ENCODE data around the gene PACRG. TPM values are rescaled to one million over a fixed set of nuclear protein-coding genes. Genes with fewer than 3 reads are reported as not detected.

The PACRG gene
- total RNA-seq, 1 experiment from 2014 or later, result 0.44 TPM

DNA sequence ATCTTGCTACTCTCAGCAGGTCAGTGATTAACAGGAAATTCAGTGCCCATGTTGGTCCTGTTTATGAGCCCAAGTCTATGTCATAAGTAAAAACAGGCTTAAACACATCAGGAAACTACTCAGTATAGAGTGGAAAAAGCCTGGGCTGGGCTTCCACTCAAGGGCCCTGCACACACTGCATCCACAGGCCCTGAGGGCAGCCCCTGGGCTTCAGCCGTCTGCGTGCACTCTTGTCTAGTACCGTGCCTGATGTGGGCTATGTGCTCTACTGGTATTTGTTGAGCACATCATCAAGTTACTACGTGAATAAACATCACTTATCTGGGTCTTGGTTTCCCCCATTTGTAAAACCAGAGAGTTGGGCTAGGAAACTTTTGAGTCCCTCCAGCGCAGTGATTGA lies 135.2 kb downstream of the PACRG start:
- ATAC-seq (no peak), DNase-seq (ENCODE audit: low spot score) (no peak)
- H3K27me3 Mint-ChIP-seq (ENCODE audit: low read depth), result peaks cover 6% of the 10 kb centered on the region; the same call in 1 of the 2 replicates
- POLR2A ChIA-PET, result no interaction called here
- CTCF ChIA-PET, result no interaction called here
- peaks cover 13% of the 10 kb centered on the region for H3K9me3 Mint-ChIP-seq
- H3K4me1 Mint-ChIP-seq, result peaks cover 10% of the 10 kb centered on the region
- H3K36me3 Mint-ChIP-seq, result peaks cover 12% of the 10 kb centered on the region; the same call in 1 of the 2 replicates
- no peak overlapping the region for H3K27ac Mint-ChIP-seq
- no peak overlapping the region for H3K4me3 Mint-ChIP-seq
- TF ChIP-seq ZNF671 (CRISPR knock-in tag; IDR thresholded peaks at IDR 0.05), result no peak
- no peak for TF ChIP-seq NFE2L1 (CRISPR knock-in tag; IDR thresholded peaks at IDR 0.05)
- no peak for TF ChIP-seq RELA (CRISPR knock-in tag; IDR thresholded peaks at IDR 0.05; ENCODE audit: borderline replicate concordance)
- no peak for TF ChIP-seq FOXP1 (CRISPR knock-in tag; IDR thresholded peaks at IDR 0.05; ENCODE audit: borderline replicate concordance)
- TF ChIP-seq ZBTB21 (CRISPR knock-in tag; IDR thresholded peaks at IDR 0.05; ENCODE audit: borderline replicate concordance), result no peak
- TF ChIP-seq, protein P1, sequence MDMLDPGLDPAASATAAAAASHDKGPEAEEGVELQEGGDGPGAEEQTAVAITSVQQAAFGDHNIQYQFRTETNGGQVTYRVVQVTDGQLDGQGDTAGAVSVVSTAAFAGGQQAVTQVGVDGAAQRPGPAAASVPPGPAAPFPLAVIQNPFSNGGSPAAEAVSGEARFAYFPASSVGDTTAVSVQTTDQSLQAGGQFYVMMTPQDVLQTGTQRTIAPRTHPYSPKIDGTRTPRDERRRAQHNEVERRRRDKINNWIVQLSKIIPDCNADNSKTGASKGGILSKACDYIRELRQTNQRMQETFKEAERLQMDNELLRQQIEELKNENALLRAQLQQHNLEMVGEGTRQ (CRISPR knock-in tag; IDR thresholded peaks at IDR 0.05), result no peak
- TF ChIP-seq ZNF416 (CRISPR knock-in tag; IDR thresholded peaks at IDR 0.05), result no peak
- no peak for TF ChIP-seq CREM (CRISPR knock-in tag; IDR thresholded peaks at IDR 0.05)
- no peak for TF ChIP-seq CTCF (IDR thresholded peaks at IDR 0.05)

GRCh38 chr6:162863821-162864220 lies 136.0 kb downstream of the PACRG start:
- peaks cover 6% of the 10 kb centered on the region; the same call in 1 of the 2 replicates for H3K27me3 Mint-ChIP-seq (ENCODE audit: low read depth)
- H3K9me3 Mint-ChIP-seq, result 0 out of 2 replicates have a peak, but pooled peaks cover 7% of the 10 kb centered on the region
- no peak overlapping the region for H3K27ac Mint-ChIP-seq
- POLR2A ChIA-PET, result no interaction called here
- CTCF ChIA-PET, result no interaction called here
- no peak for ATAC-seq
- no peak overlapping the region for H3K4me3 Mint-ChIP-seq
- DNase-seq (ENCODE audit: low spot score), result no peak
- peaks cover 7% of the 10 kb centered on the region; the same call in 1 of the 2 replicates for H3K36me3 Mint-ChIP-seq
- H3K4me1 Mint-ChIP-seq, result peaks cover 8% of the 10 kb centered on the region
- TF ChIP-seq ZNF396 (CRISPR knock-in tag; IDR thresholded peaks at IDR 0.05; ENCODE audit: borderline replicate concordance) (no peak), SP1 (CRISPR knock-in tag; conservative IDR thresholded peaks at IDR 0.05) (no peak), ATF1 (CRISPR knock-in tag; IDR thresholded peaks at IDR 0.05) (no peak), KAT7 (CRISPR knock-in tag; IDR thresholded peaks at IDR 0.05; ENCODE audit: borderline replicate concordance) (no peak), ZNF423 (CRISPR knock-in tag; IDR thresholded peaks at IDR 0.05) (no peak), ZNF263 (CRISPR knock-in tag; IDR thresholded peaks at IDR 0.05; ENCODE audit: low read depth) (no peak), HMGA2 (CRISPR knock-in tag; IDR thresholded peaks at IDR 0.05) (no peak), SOX15 (CRISPR knock-in tag; IDR thresholded peaks at IDR 0.05) (no peak), ZNF138 (CRISPR knock-in tag; conservative IDR thresholded peaks at IDR 0.05) (no peak), TCF7 (CRISPR knock-in tag; IDR thresholded peaks at IDR 0.05; ENCODE audit: low read depth) (no peak), RELA (CRISPR knock-in tag; IDR thresholded peaks at IDR 0.05; ENCODE audit: borderline replicate concordance) (no peak), CTCF (IDR thresholded peaks at IDR 0.05) (no peak), CDX4 (CRISPR knock-in tag; IDR thresholded peaks at IDR 0.05; ENCODE audit: borderline replicate concordance) (no peak), MYBL2 (CRISPR knock-in tag; IDR thresholded peaks at IDR 0.05) (no peak), FOXP1 (CRISPR knock-in tag; IDR thresholded peaks at IDR 0.05; ENCODE audit: borderline replicate concordance) (no peak), ZNF232 (CRISPR knock-in tag; IDR thresholded peaks at IDR 0.05) (no peak)
- TF ChIP-seq, protein P2, sequence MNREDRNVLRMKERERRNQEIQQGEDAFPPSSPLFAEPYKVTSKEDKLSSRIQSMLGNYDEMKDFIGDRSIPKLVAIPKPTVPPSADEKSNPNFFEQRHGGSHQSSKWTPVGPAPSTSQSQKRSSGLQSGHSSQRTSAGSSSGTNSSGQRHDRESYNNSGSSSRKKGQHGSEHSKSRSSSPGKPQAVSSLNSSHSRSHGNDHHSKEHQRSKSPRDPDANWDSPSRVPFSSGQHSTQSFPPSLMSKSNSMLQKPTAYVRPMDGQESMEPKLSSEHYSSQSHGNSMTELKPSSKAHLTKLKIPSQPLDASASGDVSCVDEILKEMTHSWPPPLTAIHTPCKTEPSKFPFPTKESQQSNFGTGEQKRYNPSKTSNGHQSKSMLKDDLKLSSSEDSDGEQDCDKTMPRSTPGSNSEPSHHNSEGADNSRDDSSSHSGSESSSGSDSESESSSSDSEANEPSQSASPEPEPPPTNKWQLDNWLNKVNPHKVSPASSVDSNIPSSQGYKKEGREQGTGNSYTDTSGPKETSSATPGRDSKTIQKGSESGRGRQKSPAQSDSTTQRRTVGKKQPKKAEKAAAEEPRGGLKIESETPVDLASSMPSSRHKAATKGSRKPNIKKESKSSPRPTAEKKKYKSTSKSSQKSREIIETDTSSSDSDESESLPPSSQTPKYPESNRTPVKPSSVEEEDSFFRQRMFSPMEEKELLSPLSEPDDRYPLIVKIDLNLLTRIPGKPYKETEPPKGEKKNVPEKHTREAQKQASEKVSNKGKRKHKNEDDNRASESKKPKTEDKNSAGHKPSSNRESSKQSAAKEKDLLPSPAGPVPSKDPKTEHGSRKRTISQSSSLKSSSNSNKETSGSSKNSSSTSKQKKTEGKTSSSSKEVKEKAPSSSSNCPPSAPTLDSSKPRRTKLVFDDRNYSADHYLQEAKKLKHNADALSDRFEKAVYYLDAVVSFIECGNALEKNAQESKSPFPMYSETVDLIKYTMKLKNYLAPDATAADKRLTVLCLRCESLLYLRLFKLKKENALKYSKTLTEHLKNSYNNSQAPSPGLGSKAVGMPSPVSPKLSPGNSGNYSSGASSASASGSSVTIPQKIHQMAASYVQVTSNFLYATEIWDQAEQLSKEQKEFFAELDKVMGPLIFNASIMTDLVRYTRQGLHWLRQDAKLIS (CRISPR knock-in tag; IDR thresholded peaks at IDR 0.05; ENCODE audit: borderline replicate concordance), result no peak
- TF ChIP-seq, protein P3, sequence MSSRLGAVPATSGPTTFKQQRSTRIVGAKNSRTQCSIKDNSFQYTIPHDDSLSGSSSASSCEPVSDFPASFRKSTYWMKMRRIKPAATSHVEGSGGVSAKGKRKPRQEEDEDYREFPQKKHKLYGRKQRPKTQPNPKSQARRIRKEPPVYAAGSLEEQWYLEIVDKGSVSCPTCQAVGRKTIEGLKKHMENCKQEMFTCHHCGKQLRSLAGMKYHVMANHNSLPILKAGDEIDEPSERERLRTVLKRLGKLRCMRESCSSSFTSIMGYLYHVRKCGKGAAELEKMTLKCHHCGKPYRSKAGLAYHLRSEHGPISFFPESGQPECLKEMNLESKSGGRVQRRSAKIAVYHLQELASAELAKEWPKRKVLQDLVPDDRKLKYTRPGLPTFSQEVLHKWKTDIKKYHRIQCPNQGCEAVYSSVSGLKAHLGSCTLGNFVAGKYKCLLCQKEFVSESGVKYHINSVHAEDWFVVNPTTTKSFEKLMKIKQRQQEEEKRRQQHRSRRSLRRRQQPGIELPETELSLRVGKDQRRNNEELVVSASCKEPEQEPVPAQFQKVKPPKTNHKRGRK (CRISPR knock-in tag; IDR thresholded peaks at IDR 0.05; ENCODE audit: borderline replicate concordance), result no peak
